H1 (cell line): ENCODE data around the gene LHPP. TPM values are rescaled to one million over a fixed set of nuclear protein-coding genes. Genes with fewer than 3 reads are reported as not detected.
A peak's percentile ranks its signal among the peaks of the same experiment; 100 is the strongest.

ENCODE experiments used
- CTCF ChIA-PET: fragments of 300-600 bp; sonication (Branson Sonifier 250); formaldehyde crosslinking; loops from one replicate; lab custom pipeline; 2021; ENCODE audit not compliant: partially characterized antibody; lab: Charles Lee
- POLR2A ChIA-PET: fragments of 300-600 bp; sonication (Branson Sonifier 250); formaldehyde crosslinking; loops from one replicate; lab custom pipeline; 2021; ENCODE audit warnings: inconsistent platforms; ENCODE audit not compliant: partially characterized antibody; lab: Charles Lee
- DNase-seq, 2 experiments: peaks; one replicate each; pipeline versions ENCODE4 v3.0.0 to v3.0.0-alpha.2; 2010 to 2022; ENCODE audit warnings: low spot score in 2 of 2, low read depth in 1 of 2, mixed read lengths in 1 of 2
- FAIRE-seq: peaks from 2 replicates; lab custom pipeline; 2011; peaks lifted over from hg19 to GRCh38; lab: Jason Lieb, UNC
- H2AFZ ChIP-seq: 2 replicates; pipeline ENCODE4 v1.8.1; 2012; ENCODE audit warnings: low read length, inconsistent platforms
- H2AK5ac ChIP-seq: 2 replicates; pipeline ENCODE4 v1.6.1; 2013; ENCODE audit warnings: low read depth, low read length
- H2BK120ac ChIP-seq: replicated peaks from 2 replicates; pipeline ENCODE3; 2013; ENCODE audit warnings: low read depth, low read length, inconsistent platforms
- H2BK12ac ChIP-seq: 2 replicates; pipeline ENCODE4 v1.6.1; 2013; ENCODE audit warnings: low read depth, low read length
- H2BK15ac ChIP-seq: 2 replicates; pipeline ENCODE4 v1.6.1; 2013; ENCODE audit warnings: low read length
- H2BK20ac ChIP-seq: 2 replicates; pipeline ENCODE4 v1.6.1; 2013; ENCODE audit warnings: low read length
- H2BK5ac ChIP-seq: 2 replicates; pipeline ENCODE4 v1.6.1; 2013; ENCODE audit warnings: low read depth, low read length
- H3K14ac ChIP-seq: 2 replicates; pipeline ENCODE4 v1.6.1; 2013; ENCODE audit warnings: inconsistent platforms; ENCODE audit not compliant: insufficient read length
- H3K18ac ChIP-seq: 2 replicates; pipeline ENCODE4 v1.6.1; 2013; ENCODE audit warnings: low read length; ENCODE audit errors: extremely low read depth
- H3K23ac ChIP-seq: 2 replicates; pipeline ENCODE4 v1.6.1; 2013; ENCODE audit warnings: inconsistent platforms; ENCODE audit not compliant: insufficient read length
- H3K23me2 ChIP-seq: 2 replicates; pipeline ENCODE4 v1.6.1; 2013; ENCODE audit warnings: low read depth, low read length
- H3K27ac ChIP-seq: 2 replicates; pipeline ENCODE4 v1.6.1; 2011; ENCODE audit warnings: low read depth, low read length, inconsistent platforms
- H3K27me3 ChIP-seq, 4 experiments: replicated peaks in 1 of 4; 1 replicate in 1 of 4; 2 replicates in 3 of 4; pipeline versions ENCODE4 v1.6.1 to v1.8.1; 2011 to 2013; ENCODE audit warnings: low read length in 3 of 4, mild to moderate bottlenecking in 3 of 4, inconsistent platforms in 2 of 4, mixed read lengths in 2 of 4, moderate library complexity in 1 of 4; ENCODE audit not compliant: control insufficient read depth in 3 of 4, insufficient read depth in 3 of 4; ENCODE audit errors: extremely low read depth in 1 of 4
- H3K36me3 ChIP-seq, 4 experiments: 2 replicates each; pipeline versions ENCODE4 v1.6.1 to v1.8.1; 2011 to 2013; ENCODE audit warnings: mild to moderate bottlenecking in 4 of 4, low read length in 3 of 4, moderate library complexity in 2 of 4, control low read depth in 1 of 4, inconsistent platforms in 1 of 4; ENCODE audit not compliant: insufficient read depth in 4 of 4, control insufficient read depth in 2 of 4
- H3K4ac ChIP-seq: replicated peaks from 2 replicates; pipeline ENCODE3; 2013; ENCODE audit warnings: low read length, low read depth, mixed read lengths, inconsistent platforms; ENCODE audit not compliant: insufficient read length
- H3K4me1 ChIP-seq, 4 experiments: replicated peaks in 1 of 4; 1 replicate in 1 of 4; 2 replicates in 3 of 4; pipeline versions ENCODE4 v1.6.1 to v1.8.1; 2011 to 2013; ENCODE audit warnings: low read length in 3 of 4, inconsistent platforms in 2 of 4, mixed read lengths in 1 of 4; ENCODE audit not compliant: insufficient read depth in 4 of 4, control insufficient read depth in 3 of 4
- H3K4me2 ChIP-seq, 2 experiments: 2 replicates each; pipeline versions ENCODE4 v1.6.1 to v1.8.1; 2011 to 2013; ENCODE audit warnings: low read depth in 2 of 2, low read length in 2 of 2, control low read depth in 1 of 2, inconsistent platforms in 1 of 2, mild to moderate bottlenecking in 1 of 2; ENCODE audit not compliant: insufficient read depth in 1 of 2
- H3K4me3 ChIP-seq, 4 experiments: fragments of 200-600, 300-600 bp in 1 of 4; sonication (generic), shearing (Covaris generic), sonication (Bioruptor Twin) in 1 of 4; 2 replicates each; pipeline versions ENCODE4 v1.5.1 to v1.8.1; 2011 to 2016; ENCODE audit warnings: low read length in 4 of 4, low read depth in 3 of 4, control low read depth in 2 of 4, inconsistent platforms in 2 of 4, mild to moderate bottlenecking in 2 of 4, mixed read lengths in 1 of 4, moderate library complexity in 1 of 4; ENCODE audit not compliant: insufficient read depth in 2 of 4; ENCODE audit errors: extremely low read depth in 1 of 4
- H3K56ac ChIP-seq: replicated peaks from 2 replicates; pipeline ENCODE3; 2013; ENCODE audit warnings: low read depth, mild to moderate bottlenecking, mixed read lengths, low read length, inconsistent platforms; ENCODE audit not compliant: insufficient read length
- H3K79me1 ChIP-seq: 2 replicates; pipeline ENCODE4 v1.6.1; 2013; ENCODE audit warnings: low read depth, low read length, control low read depth
- H3K79me2 ChIP-seq, 2 experiments: 2 replicates each; pipeline versions ENCODE4 v1.6.1 to v1.8.1; 2012 to 2013; ENCODE audit warnings: low read length in 2 of 2, mild to moderate bottlenecking in 2 of 2, inconsistent platforms in 1 of 2; ENCODE audit not compliant: insufficient read depth in 2 of 2, control insufficient read depth in 1 of 2
- H3K9ac ChIP-seq, 4 experiments: replicated peaks in 1 of 4; 1 replicate in 1 of 4; 2 replicates in 3 of 4; pipeline versions ENCODE4 v1.6.1 to v1.8.1; 2011 to 2013; ENCODE audit warnings: low read depth in 3 of 4, low read length in 3 of 4, control low read depth in 2 of 4, mild to moderate bottlenecking in 2 of 4, moderate library complexity in 2 of 4, inconsistent platforms in 1 of 4; ENCODE audit errors: extremely low read depth in 1 of 4
- H3K9me3 ChIP-seq, 2 experiments: 2 replicates each; pipeline versions ENCODE4 v1.6.1 to v1.8.1; 2012 to 2013; ENCODE audit warnings: mild to moderate bottlenecking in 2 of 2, moderate library complexity in 2 of 2, control low read depth in 1 of 2, inconsistent platforms in 1 of 2, low read depth in 1 of 2, low read length in 1 of 2, mixed read lengths in 1 of 2; ENCODE audit not compliant: insufficient read depth in 2 of 2
- H4K20me1 ChIP-seq, 2 experiments: replicated peaks in 1 of 2; 2 replicates each; pipeline versions ENCODE3 to v1.8.1; 2011 to 2013; ENCODE audit warnings: inconsistent platforms in 2 of 2, low read length in 2 of 2, mild to moderate bottlenecking in 1 of 2; ENCODE audit not compliant: insufficient read depth in 2 of 2, control insufficient read depth in 1 of 2
- H4K5ac ChIP-seq: 2 replicates; pipeline ENCODE4 v1.6.1; 2013; ENCODE audit warnings: low read length, low read depth, mixed read lengths, inconsistent platforms; ENCODE audit not compliant: insufficient read length
- H4K8ac ChIP-seq: 2 replicates; pipeline ENCODE4 v1.8.0; 2013; ENCODE audit warnings: mild to moderate bottlenecking, moderate library complexity, low read length, inconsistent platforms; ENCODE audit not compliant: insufficient read depth; ENCODE audit errors: extremely low read depth
- H4K91ac ChIP-seq: replicated peaks from 2 replicates; pipeline ENCODE3; 2013; ENCODE audit warnings: low read length, mixed read lengths, inconsistent platforms; ENCODE audit not compliant: insufficient read length
- BACH1 ChIP-seq: IDR thresholded peaks from 2 replicates; pipeline ENCODE4 v1.6.1; 2012; ENCODE audit warnings: low read length, improper control_type of control experiment
- BCL11A ChIP-seq, 2 experiments: IDR thresholded peaks; one replicate each; pipeline ENCODE4 v1.6.1; 2011; ENCODE audit warnings: low read depth in 2 of 2, low read length in 2 of 2, mild to moderate bottlenecking in 2 of 2
- CBX8 ChIP-seq: fragments of 300-800, 300-1000 bp; sonication (generic); IDR thresholded peaks from 2 replicates; pipeline ENCODE4 v1.7.1; 2016; ENCODE audit warnings: low read depth, low read length, borderline replicate concordance
- CHD2 ChIP-seq: IDR thresholded peaks from 2 replicates; pipeline ENCODE4 v1.6.1; 2012; ENCODE audit warnings: low read length, improper control_type of control experiment
- CREB1 ChIP-seq: IDR thresholded peaks from 2 replicates; pipeline ENCODE4 v1.6.1; 2012; ENCODE audit warnings: inconsistent platforms
- CTBP2 ChIP-seq: IDR thresholded peaks from 2 replicates; pipeline ENCODE4 v1.7.0; 2011; ENCODE audit warnings: borderline replicate concordance, mild to moderate bottlenecking, moderate library complexity, mixed read lengths, low read length; ENCODE audit not compliant: insufficient read depth, insufficient read length
- EGR1 ChIP-seq: IDR thresholded peaks from 2 replicates; pipeline ENCODE4 v1.6.1; 2011; ENCODE audit warnings: low read depth, low read length, borderline replicate concordance
- GABPA ChIP-seq: IDR thresholded peaks from 2 replicates; pipeline ENCODE4 v1.6.1; 2011; ENCODE audit warnings: mild to moderate bottlenecking, low read length, moderate library complexity, borderline replicate concordance; ENCODE audit not compliant: insufficient read depth
- JUND ChIP-seq: IDR thresholded peaks from 2 replicates; pipeline ENCODE4 v1.6.1; 2011; ENCODE audit warnings: mild to moderate bottlenecking, improper control_type of control experiment, low read length
- NANOG ChIP-seq: IDR thresholded peaks from 2 replicates; pipeline ENCODE4 v1.6.1; 2011; ENCODE audit warnings: low read length, low read depth, mild to moderate bottlenecking, inconsistent platforms; ENCODE audit not compliant: insufficient read depth, poor library complexity, severe bottlenecking
- NRF1 ChIP-seq: IDR thresholded peaks from 2 replicates; pipeline ENCODE4 v1.6.1; 2011; ENCODE audit warnings: mild to moderate bottlenecking, low read depth, low read length, improper control_type of control experiment
- POLR2AphosphoS5 ChIP-seq: IDR thresholded peaks from 2 replicates; pipeline ENCODE4 v1.6.1; 2011; ENCODE audit warnings: low read depth, low read length
- SIRT6 ChIP-seq: IDR thresholded peaks from one replicate; pipeline ENCODE4 v1.7.1; 2012; ENCODE audit warnings: low read length, inconsistent platforms
- SP1 ChIP-seq: IDR thresholded peaks from 2 replicates; pipeline ENCODE4 v1.6.1; 2011; ENCODE audit warnings: low read depth, low read length
- SRF ChIP-seq: IDR thresholded peaks from 2 replicates; pipeline ENCODE4 v1.6.1; 2011; ENCODE audit warnings: mild to moderate bottlenecking, low read depth, low read length, moderate library complexity
- YY1 ChIP-seq: IDR thresholded peaks from 2 replicates; pipeline ENCODE4 v1.6.1; 2011; ENCODE audit warnings: low read depth, mild to moderate bottlenecking, low read length
- WGBS, 2 experiments: shearing (Covaris generic) in 1 of 2; methylation state at CpG; one replicate each; pipeline versions ENCODE4 v1.1.6 to v1.1.7; 2013 to 2015; ENCODE audit warnings: low lambda C conversion rate in 2 of 2, mixed read lengths in 2 of 2, inconsistent platforms in 1 of 2, low coverage in 1 of 2, missing lambda C conversion rate in 1 of 2; ENCODE audit not compliant: insufficient replicate concordance in 2 of 2, insufficient coverage in 1 of 2, insufficient read length in 1 of 2; ENCODE audit errors: extremely low coverage in 1 of 2, missing lambda C conversion rate in 1 of 2; 5-methylcytosine and 5-hydroxymethylcytosine counted together
- polyA plus RNA-seq, 7 experiments: library from polyadenylated mRNA; depleted of rRNA in 3 of 7; stranded (reverse) in 5 of 7; unstranded in 2 of 7; fragments of >200 nt in 5 of 7; fragments of 200-250 nt in 2 of 7; gene quantifications; 1 replicate in 5 of 7; 2 replicates in 1 of 7; 4 replicates in 1 of 7; pipeline versions ENCODE4 v1.2.1 to v1.2.3, GENCODE V29; 2011 to 2013; ENCODE audit warnings: missing spikeins in 2 of 7, mixed read lengths in 2 of 7
- total RNA-seq: library from RNA; stranded (reverse); fragmentation: NEBNext Ultra II Directional; extraction: Animal tissue kit (Norgen Biotek cat#: 25700); gene quantifications from 2 replicates; pipeline ENCODE4 v1.2.1, GENCODE V29; 2021

The LHPP gene
- total and polyA plus RNA-seq, 2 of the 8 experiments (the other 6 are each of a cell fraction or from before 2014, with no cell fraction given) = 26.0 to 45.0 TPM

- peak overlapping the region; percentile 64; the same call in 1 of the 2 replicates for H4K8ac ChIP-seq
Observed at GRCh38 chr10:124543146-124543545, 81.5 kb downstream of the LHPP start.

More at GRCh38 chr10:124543146-124543545, 81.5 kb downstream of the LHPP start:
- Histone ChIP-seq H3K18ac (no peak overlapping the region), H3K27me3 (no peaks in the 10 kb centered on the region), H3K23me2 (no peaks in the 10 kb centered on the region), H2BK5ac (no peak overlapping the region; the same call in 1 of the 2 replicates), H3K4me3 (no peak overlapping the region), H3K4me1 (peaks cover 0 to 5% (median 0%) of the 10 kb centered on the region in 4 experiments; a peak in 3 of 7 replicates), H3K79me1 (no peaks in the 10 kb centered on the region), H2BK15ac (no peak overlapping the region), H4K91ac (no peak overlapping the region), H3K9me3 (no peaks in the 10 kb centered on the region), H3K23ac (no peak overlapping the region), H2BK120ac (no peak overlapping the region), H2BK20ac (no peak overlapping the region), H4K5ac (no peak overlapping the region), H2AFZ (no peak overlapping the region), H3K27ac (no peak overlapping the region), H3K36me3 (no peaks in the 10 kb centered on the region), H3K4me2 (no peak overlapping the region), H3K4ac (no peak overlapping the region), H3K56ac (no peak overlapping the region), H3K14ac (no peak overlapping the region), H2BK12ac (no peak overlapping the region), H3K9ac (no peak overlapping the region; a peak in 1 of 7 replicates), H2AK5ac (no peak overlapping the region), H4K20me1 (peaks cover 0 to 1% of the 10 kb centered on the region in 2 experiments), H3K79me2 (no peaks in the 10 kb centered on the region)
- FAIRE-seq (no peak), DNase-seq (no peak)
- ChIA-PET CTCF (interaction anchor here (0.9 to 38.0 kb wide), 3 partner anchors 5 to 200 kb away, joined by 3 to 681 read pairs (median 681); no protein-coding TSS in a partner anchor), POLR2A (no interaction called here)
- 94% methylated on average over 13 of the region's 13 CpGs; no CpG with 5 or more reads in 1 of the 2 experiments for WGBS, 2 experiments
- TF ChIP-seq BCL11A (IDR thresholded peaks at IDR 0.05; ENCODE audit: low read depth in 2 of 2, low read length in 2 of 2) (no peak), CBX8 (no peak), GABPA (no peak), SP1 (no peak), CTBP2 (no peak), JUND (no peak), CHD2 (no peak), NRF1 (no peak), YY1 (no peak), NANOG (no peak), CREB1 (no peak), SRF (no peak), SIRT6 (no peak), EGR1 (no peak), POLR2AphosphoS5 (no peak), BACH1 (no peak)
